A549 (cell line): ENCODE results near the gene EFCAB8. TPM values are rescaled to one million over a fixed set of nuclear protein-coding genes. Genes with fewer than 3 reads are reported as not detected.
A peak's percentile ranks its signal among the peaks of the same experiment; 100 is the strongest.

Source experiments
- ATAC-seq, 2 experiments: fragments of 200-7000 bp in 1 of 2; fragments of >200 bp in 1 of 2; cut with Nextera tagmentation in 1 of 2; cut with Tn5 transposase in 1 of 2; 3 replicates each; pipeline versions ENCODE4 v1.8.0 to v1.9.1; 2018 to 2020; ENCODE audit warnings: mild to moderate bottlenecking in 1 of 2, moderate library complexity in 1 of 2
- CTCF ChIA-PET: fragments of 300-600 bp; sonication (Branson Sonifier 250); formaldehyde crosslinking; extraction: SDS; loops from one replicate; lab custom pipeline; 2021; ENCODE audit warnings: antibody characterized with exemption, inconsistent platforms; lab: Yijun Ruan, JAX
- POLR2A ChIA-PET: fragments of 350-600 bp; formaldehyde crosslinking; extraction: SDS; loops from one replicate; lab custom pipeline; 2021; ENCODE audit warnings: antibody characterized with exemption, inconsistent platforms; lab: Yijun Ruan, JAX
- DNase-seq, 2 experiments: peaks; one replicate each; pipeline versions ENCODE4 v3.0.0 to v3.0.0-alpha.2; 2011 to 2016; ENCODE audit warnings: low read depth in 1 of 2, low spot score in 1 of 2
- FAIRE-seq: peaks from 2 replicates; lab custom pipeline; 2011; peaks lifted over from hg19 to GRCh38; lab: Jason Lieb, UNC
- H3K27ac ChIP-seq, 2 experiments: fragments of >200 bp; sonication (Bioruptor Twin); formaldehyde crosslinking; 3 replicates each; pipeline ENCODE4 v1.5.1; 2016 to 2017
- H3K4me1 ChIP-seq: fragments of >200 bp; sonication (Bioruptor Twin); formaldehyde crosslinking; 3 replicates; pipeline ENCODE4 v1.6.1; 2016
- H3K4me2 ChIP-seq: fragments of >200 bp; sonication (Bioruptor Twin); formaldehyde crosslinking; 3 replicates; pipeline ENCODE4 v1.6.1; 2016
- H3K4me3 ChIP-seq: fragments of >200 bp; sonication (Bioruptor Twin); formaldehyde crosslinking; 3 replicates; pipeline ENCODE4 v1.5.1; 2016
- H3K9me3 ChIP-seq: fragments of >200 bp; sonication (Bioruptor Twin); formaldehyde crosslinking; 3 replicates; pipeline ENCODE4 v1.6.1; 2016
- HDAC2 ChIP-seq: fragments of 200-600 bp; sonication (generic); IDR thresholded peaks from 2 replicates; pipeline ENCODE4 v1.6.1; 2016
- HOXA7 ChIP-seq: fragments of 250-450 bp; sonication (Bioruptor Pico); IDR thresholded peaks from 2 replicates; pipeline ENCODE4 v1.5.0; 2020; ENCODE audit warnings: mild to moderate bottlenecking, moderate library complexity
- HOXB13 ChIP-seq: fragments of 250-450 bp; sonication (Bioruptor Pico); IDR thresholded peaks from 2 replicates; pipeline ENCODE4 v1.5.0; 2020; ENCODE audit warnings: low read depth, mild to moderate bottlenecking, moderate library complexity
- JUNB ChIP-seq: fragments of >200 bp; sonication (Bioruptor Twin); formaldehyde crosslinking; IDR thresholded peaks from 2 replicates; pipeline ENCODE4 v1.6.1; 2016
- KDM1A ChIP-seq: fragments of 200-600 bp; sonication (generic); IDR thresholded peaks from 2 replicates; pipeline ENCODE4 v1.6.1; 2016; ENCODE audit warnings: low read depth, mild to moderate bottlenecking
- MYC ChIP-seq: IDR thresholded peaks from 2 replicates; pipeline ENCODE4 v1.6.1; 2012; ENCODE audit warnings: mild to moderate bottlenecking, inconsistent platforms, low read length, improper control_type of control experiment, borderline replicate concordance
- SMC3 ChIP-seq: fragments of >200 bp; sonication (Bioruptor Twin); formaldehyde crosslinking; IDR thresholded peaks from 3 replicates; pipeline ENCODE4 v1.6.1; 2018; ENCODE audit warnings: inconsistent platforms
- SREBF2 ChIP-seq: fragments of 450-650 bp; IDR thresholded peaks from 2 replicates; pipeline ENCODE4 v1.6.1; 2014; ENCODE audit warnings: mild to moderate bottlenecking, moderate library complexity
- TFCP2L1 ChIP-seq: fragments of 250-450 bp; sonication (Bioruptor Pico); IDR thresholded peaks from 2 replicates; pipeline ENCODE4 v1.5.0; 2021; ENCODE audit warnings: mild to moderate bottlenecking
- WGBS: methylation state at CpG from one replicate; pipeline ENCODE4 v1.1.6; 2017; ENCODE audit errors: missing lambda C conversion rate; 5-methylcytosine and 5-hydroxymethylcytosine counted together
- polyA plus RNA-seq, 4 experiments: library from polyadenylated mRNA; depleted of rRNA in 3 of 4; stranded (reverse); fragments of >200 nt; fragmentation: RNase III in 1 of 4; extraction: RNeasy Plus Mini Kit Qiagen cat#74134 plus additional on column Dnase treatment in 1 of 4; gene quantifications; 2 replicates in 3 of 4; 3 replicates in 1 of 4; pipeline ENCODE4 v1.2.3, GENCODE V29; 2011 to 2017
- TF ChIP-seq, protein P1 (sequence below): IDR thresholded peaks from 2 replicates; pipeline ENCODE4 v1.6.1; 2012
- TF ChIP-seq, protein P2 (sequence below): fragments of 150-350 bp; IDR thresholded peaks from 2 replicates; pipeline ENCODE4 v1.6.1; 2014; ENCODE audit warnings: low read depth, mild to moderate bottlenecking, low read length

The EFCAB8 gene
- polyA plus RNA-seq, 2 of the 4 experiments (the other 2 are of a cell fraction): not detected

DNA sequence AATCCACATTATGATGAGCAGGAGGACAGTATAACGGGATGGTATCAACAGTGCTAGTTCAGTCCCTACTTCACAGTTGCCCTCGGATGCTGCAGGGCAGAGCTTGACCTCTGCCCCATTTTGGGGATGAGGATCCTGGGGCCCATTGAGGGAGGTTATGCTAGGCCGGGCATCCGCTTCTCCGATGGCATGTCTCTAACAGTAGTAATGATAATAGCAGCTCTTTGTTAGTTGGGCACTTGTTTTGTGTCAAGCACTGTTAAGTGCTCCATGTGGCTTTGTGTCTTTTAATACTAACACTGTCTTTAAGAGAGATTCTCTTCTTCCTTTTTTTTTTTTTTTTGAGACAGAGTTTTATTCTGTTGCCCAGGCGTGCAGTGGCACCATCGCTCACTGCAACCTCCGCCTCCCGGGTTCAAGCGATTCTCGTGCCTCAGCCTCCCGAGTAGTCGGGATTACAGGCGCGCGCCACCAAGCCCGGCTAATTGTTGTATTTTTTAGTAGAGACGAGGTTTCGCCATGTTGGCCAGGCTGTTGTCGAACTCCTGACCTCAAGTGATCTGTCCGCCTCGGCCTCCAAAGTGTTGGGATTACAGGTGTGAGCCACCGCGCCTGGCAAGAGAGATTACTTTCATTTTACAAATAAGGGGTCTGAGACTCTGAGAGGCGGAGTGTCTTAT, 37.9 kb upstream of the EFCAB8 start:
- no peak for FAIRE-seq
- Histone ChIP-seq H3K4me2 (peak overlapping the region; percentile 87), H3K4me1 (peaks cover 35% of the 10 kb centered on the region), H3K4me3 (peak overlapping the region; percentile 59), H3K27ac (peak overlapping the region; percentile 90 to 96), H3K9me3 (no peaks in the 10 kb centered on the region)
- WGBS: 81% methylated on average over 25 of the region's 25 CpGs
- no peak for TF ChIP-seq MYC
- TF ChIP-seq JUNB: no peak
- no peak for TF ChIP-seq HOXB13
- DNase-seq: no peak
- ChIA-PET CTCF (interaction anchor here (0.6 to 1.4 kb wide), 3 partner anchors 15 to 235 kb away, joined by 3 to 5 read pairs (median 3); no protein-coding TSS in a partner anchor), POLR2A (interaction anchor here (0.6 to 1.7 kb wide), 2 partner anchors 9 to 147 kb away, joined by 3 to 17 read pairs; no protein-coding TSS in a partner anchor)
- peak in 1 of 2 experiments; percentile 36; a peak in 1 of 6 replicates for ATAC-seq

DNA sequence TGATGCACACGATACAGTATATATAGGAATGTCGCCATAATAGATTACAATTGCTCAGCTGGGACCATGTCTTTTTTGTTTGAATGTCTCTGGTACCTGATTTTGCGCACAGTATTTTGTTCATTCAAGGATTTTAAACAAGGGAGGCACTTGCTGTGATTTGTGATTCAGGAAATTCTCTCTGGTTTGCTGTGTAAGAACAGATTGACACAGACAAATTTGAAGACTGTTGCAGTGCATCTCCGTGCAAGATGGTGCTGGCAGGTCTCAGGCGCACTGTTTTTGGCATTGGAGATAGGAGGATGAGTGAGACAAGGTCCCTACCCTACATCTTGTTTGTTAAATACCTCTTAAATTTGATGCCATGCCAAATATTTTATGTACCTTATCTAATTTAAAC, 36.5 kb upstream of the EFCAB8 start:
- ChIA-PET POLR2A (no interaction called here), CTCF (interaction anchor here (0.7 to 1.4 kb wide), 3 partner anchors 25 to 44 kb away, joined by 3 to 5 read pairs (median 3); no protein-coding TSS in a partner anchor)
- DNase-seq (no peak), FAIRE-seq (no peak), ATAC-seq (no peak)
- WGBS: 95% methylated on average over 5 of the region's 5 CpGs
- Histone ChIP-seq H3K4me3 (no peak overlapping the region), H3K4me2 (peak overlapping the region; percentile 87), H3K4me1 (peaks cover 35% of the 10 kb centered on the region), H3K9me3 (no peaks in the 10 kb centered on the region), H3K27ac (no peak overlapping the region)
- no peak for TF ChIP-seq SMC3

DNA sequence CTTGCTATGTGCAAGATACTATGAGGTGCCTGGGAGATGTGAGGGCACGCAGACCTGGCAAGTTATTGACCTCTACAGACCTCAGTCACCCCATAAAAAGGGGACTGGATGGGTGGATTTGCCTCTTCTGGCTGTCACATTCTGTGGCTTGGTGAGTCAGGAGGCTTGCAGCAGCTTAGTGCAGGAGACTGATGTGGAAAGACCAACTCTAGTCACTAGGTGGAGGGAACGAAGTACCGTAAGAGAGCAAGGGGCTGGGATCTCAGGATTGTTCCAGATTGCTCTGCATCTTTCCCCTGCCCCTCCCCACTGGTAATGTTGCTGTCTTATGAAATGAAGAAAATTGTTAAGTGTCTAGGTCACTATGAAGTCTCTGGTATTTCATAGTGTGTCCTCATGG, 35.6 kb upstream of the EFCAB8 start:
- 94% methylated on average over 3 of the region's 3 CpGs for WGBS
- CTCF ChIA-PET: interaction anchor here (0.9 to 1.2 kb wide), 2 partner anchors 44 to 66 kb away, joined by 3 to 5 read pairs; no protein-coding TSS in a partner anchor
- TF ChIP-seq MYC (no peak), SREBF2 (no peak), HDAC2 (no peak), TFCP2L1 (CRISPR knock-in tag) (no peak), HOXA7 (no peak), KDM1A (no peak)
- TF ChIP-seq, protein P1, sequence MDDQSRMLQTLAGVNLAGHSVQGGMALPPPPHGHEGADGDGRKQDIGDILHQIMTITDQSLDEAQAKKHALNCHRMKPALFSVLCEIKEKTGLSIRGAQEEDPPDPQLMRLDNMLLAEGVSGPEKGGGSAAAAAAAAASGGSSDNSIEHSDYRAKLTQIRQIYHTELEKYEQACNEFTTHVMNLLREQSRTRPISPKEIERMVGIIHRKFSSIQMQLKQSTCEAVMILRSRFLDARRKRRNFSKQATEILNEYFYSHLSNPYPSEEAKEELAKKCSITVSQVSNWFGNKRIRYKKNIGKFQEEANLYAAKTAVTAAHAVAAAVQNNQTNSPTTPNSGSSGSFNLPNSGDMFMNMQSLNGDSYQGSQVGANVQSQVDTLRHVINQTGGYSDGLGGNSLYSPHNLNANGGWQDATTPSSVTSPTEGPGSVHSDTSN: no peak
- POLR2A ChIA-PET: no interaction called here
- Histone ChIP-seq H3K4me2 (peak overlapping the region; percentile 87), H3K4me3 (no peak overlapping the region), H3K9me3 (no peaks in the 10 kb centered on the region), H3K27ac (0 out of 6 replicates have a peak overlapping the region, but pooled peaks of 1 of the 2 experiments have one; percentile 5), H3K4me1 (peaks cover 40% of the 10 kb centered on the region)
- ATAC-seq: peak; percentile 6 to 22; a peak in 1 of 6 replicates
- peak in 1 of 2 experiments; percentile 29 for DNase-seq
- no peak for FAIRE-seq

DNA sequence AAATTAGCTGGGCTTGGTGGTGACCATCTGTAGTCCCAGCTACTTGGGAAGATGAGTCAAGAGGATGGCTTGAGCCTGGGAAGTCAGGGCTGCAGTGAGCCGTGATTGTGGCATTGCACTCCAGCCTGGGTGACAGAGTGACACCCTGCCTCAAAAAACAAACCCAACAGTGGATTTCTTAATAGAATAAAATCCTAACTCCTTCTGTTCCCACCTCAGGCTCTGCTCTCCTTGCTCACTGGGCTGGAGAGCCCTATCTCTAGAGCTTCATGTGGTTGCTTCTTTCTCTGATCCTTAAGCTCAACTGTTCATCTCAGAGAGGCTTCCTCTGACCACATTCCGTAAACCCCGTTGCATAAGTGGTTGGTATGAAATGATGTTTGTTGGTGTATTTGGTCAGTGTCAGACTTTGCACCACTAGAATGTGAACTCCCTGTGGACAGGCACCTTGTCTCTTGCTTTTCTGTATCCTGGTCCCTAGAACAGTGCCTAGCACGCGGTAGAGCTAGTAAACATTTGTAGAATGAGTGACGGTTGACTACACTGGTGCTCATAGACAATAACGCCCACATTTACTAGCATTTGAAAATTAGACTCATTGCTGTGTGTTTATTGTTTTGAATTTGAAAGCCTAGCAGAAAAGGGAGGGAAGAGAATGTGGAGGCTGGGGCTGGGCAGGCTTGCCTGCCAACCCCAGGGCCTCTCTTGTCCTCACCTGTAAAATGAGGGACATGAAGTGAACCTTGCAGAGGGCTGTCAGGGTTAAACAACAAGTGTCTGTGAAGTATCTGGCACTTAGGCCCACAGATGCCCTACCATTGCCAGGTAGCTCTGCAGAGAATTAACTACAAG, 34.8 kb upstream of the EFCAB8 start:
- no peak overlapping the region for H3K4me3 ChIP-seq
- WGBS: 82% methylated on average over 7 of the region's 7 CpGs
- FAIRE-seq (no peak), DNase-seq (no peak), ATAC-seq (no peak)
- ChIA-PET POLR2A (no interaction called here), CTCF (interaction anchor here (0.5 to 0.9 kb wide), 3 partner anchors 65 to 151 kb away, joined by 3 to 5 read pairs (median 3); no protein-coding TSS in a partner anchor)
- H3K9me3 ChIP-seq: no peaks in the 10 kb centered on the region
- H3K4me2 ChIP-seq: peak overlapping the region; percentile 87; the same call in 2 of the 3 replicates
- no peak for TF ChIP-seq SMC3
- TF ChIP-seq, protein P2, sequence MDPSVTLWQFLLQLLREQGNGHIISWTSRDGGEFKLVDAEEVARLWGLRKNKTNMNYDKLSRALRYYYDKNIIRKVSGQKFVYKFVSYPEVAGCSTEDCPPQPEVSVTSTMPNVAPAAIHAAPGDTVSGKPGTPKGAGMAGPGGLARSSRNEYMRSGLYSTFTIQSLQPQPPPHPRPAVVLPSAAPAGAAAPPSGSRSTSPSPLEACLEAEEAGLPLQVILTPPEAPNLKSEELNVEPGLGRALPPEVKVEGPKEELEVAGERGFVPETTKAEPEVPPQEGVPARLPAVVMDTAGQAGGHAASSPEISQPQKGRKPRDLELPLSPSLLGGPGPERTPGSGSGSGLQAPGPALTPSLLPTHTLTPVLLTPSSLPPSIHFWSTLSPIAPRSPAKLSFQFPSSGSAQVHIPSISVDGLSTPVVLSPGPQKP: no peak
- H3K4me1 ChIP-seq: peaks cover 44% of the 10 kb centered on the region
- no peak overlapping the region for H3K27ac ChIP-seq
